AG08395 (cell line): ENCODE measurements around the gene EXOC2.

Experiments
- DNase-seq: peaks from one replicate; pipeline ENCODE4 v3.0.0; 2012; ENCODE audit warnings: mixed read lengths, low spot score

The EXOC2 gene

GRCh38 chr6:527989-528673, 164.8 kb downstream of the EXOC2 start:
- no peak for DNase-seq

- DNase-seq: no peak
These were observed 168.1 kb downstream of the EXOC2 start for GRCh38 chr6:524803-525202.

- DNase-seq: no peak
These were observed 172.1 kb downstream of the EXOC2 start for GRCh38 chr6:520820-521219.

GRCh38 chr6:518218-518617, 174.7 kb downstream of the EXOC2 start:
- no peak for DNase-seq

GRCh38 chr6:516213-516612, 176.7 kb downstream of the EXOC2 start:
- no peak for DNase-seq

GRCh38 chr6:515267-515666, 177.7 kb downstream of the EXOC2 start:
- DNase-seq: no peak

GRCh38 chr6:514396-514978, 178.5 kb downstream of the EXOC2 start:
- DNase-seq: no peak

- no peak for DNase-seq
These were observed 179.0 kb downstream of the EXOC2 start for GRCh38 chr6:513961-514360.

- no peak for DNase-seq
These were observed 179.9 kb downstream of the EXOC2 start for GRCh38 chr6:513058-513457.

GRCh38 chr6:511488-512137, 181.3 kb downstream of the EXOC2 start:
- DNase-seq: no peak

GRCh38 chr6:509676-510075, 183.3 kb downstream of the EXOC2 start:
- DNase-seq: no peak

- no peak for DNase-seq
These were observed 184.3 kb downstream of the EXOC2 start for GRCh38 chr6:508614-509013.

- DNase-seq: no peak
These were observed 184.9 kb downstream of the EXOC2 start for GRCh38 chr6:508006-508405.

GRCh38 chr6:506920-507622, 185.9 kb downstream of the EXOC2 start:
- no peak for DNase-seq

GRCh38 chr6:506508-506907, 186.4 kb downstream of the EXOC2 start:
- DNase-seq: no peak

- DNase-seq: no peak
These were observed 187.6 kb downstream of the EXOC2 start for GRCh38 chr6:505374-505773.

- no peak for DNase-seq
These were observed 188.4 kb downstream of the EXOC2 start for GRCh38 chr6:504446-504980.

- DNase-seq: no peak
These were observed 189.2 kb downstream of the EXOC2 start for GRCh38 chr6:503610-504362.

- no peak for DNase-seq
These were observed 190.2 kb downstream of the EXOC2 start for GRCh38 chr6:502761-503160.

GRCh38 chr6:501891-502601, 190.9 kb downstream of the EXOC2 start:
- no peak for DNase-seq

GRCh38 chr6:499617-500016, 193.3 kb downstream of the EXOC2 start:
- no peak for DNase-seq
